ENCODE data around the gene PNMA8B. TPM values are rescaled to one million over a fixed set of nuclear protein-coding genes. Genes with fewer than 3 reads are reported as not detected.

The PNMA8B gene
- polyA plus RNA-seq, 1 donor from 2014 or later, result 10.1 TPM

- Histone ChIP-seq H3K9me3 (ENCODE audit: low read length) (peaks cover 9% of the 10 kb centered on the region), H3K9ac (ENCODE audit: low read length) (peak overlapping the region; percentile 31), H3K27me3 (ENCODE audit: insufficient read depth, low read depth, low read length) (peaks cover 37% of the 10 kb centered on the region), H3F3A (ENCODE audit: insufficient read depth, low read length, poor library complexity, severe bottlenecking) (no peaks in the 10 kb centered on the region), H3K79me2 (replicated peaks; ENCODE audit: insufficient read depth, low read length) (no peaks in the 10 kb centered on the region), H4K20me1 (ENCODE audit: insufficient read depth) (no peaks in the 10 kb centered on the region), H3K27ac (ENCODE audit: low read length) (no peak overlapping the region), H3K9me2 (ENCODE audit: insufficient read depth, low read length) (no peaks in the 10 kb centered on the region), H2AFZ (ENCODE audit: low read depth, low read length) (no peak overlapping the region), H3K4me3 (ENCODE audit: low read length) (peak overlapping the region; percentile 18), H3K36me3 (ENCODE audit: insufficient read depth, low read length) (no peaks in the 10 kb centered on the region), H3K4me2 (ENCODE audit: low read length) (no peak overlapping the region)
- TF ChIP-seq POLR2AphosphoS5 (IDR thresholded peaks at IDR 0.05), result no peak
- no peak for TF ChIP-seq EP300 (conservative IDR thresholded peaks at IDR 0.05; ENCODE audit: poor library complexity, severe bottlenecking)
- TF ChIP-seq SMC3 (conservative IDR thresholded peaks at IDR 0.05; ENCODE audit: poor library complexity), result peak; percentile 69
- no peak for TF ChIP-seq MXI1 (conservative IDR thresholded peaks at IDR 0.05; ENCODE audit: poor library complexity, severe bottlenecking)
- TF ChIP-seq CTCF (IDR thresholded peaks at IDR 0.05; ENCODE audit: poor library complexity, severe bottlenecking), result peak; percentile 55
- peak; percentile 62 for TF ChIP-seq RAD21 (conservative IDR thresholded peaks at IDR 0.05)
Measured at GRCh38 chr19:46489445-46490272, 6.0 kb downstream of the PNMA8B start.

GRCh38 chr19:46488551-46488950 lies 7.1 kb downstream of the PNMA8B start:
- Histone ChIP-seq H3K9me3 (ENCODE audit: low read length) (no peaks in the 10 kb centered on the region), H3K36me3 (ENCODE audit: insufficient read depth, low read length) (no peaks in the 10 kb centered on the region), H3K4me2 (ENCODE audit: low read length) (no peak overlapping the region), H3K79me2 (replicated peaks; ENCODE audit: insufficient read depth, low read length) (no peaks in the 10 kb centered on the region), H3K27ac (ENCODE audit: low read length) (no peak overlapping the region), H3K9ac (ENCODE audit: low read length) (no peak overlapping the region), H3K27me3 (ENCODE audit: insufficient read depth, low read depth, low read length) (peaks cover 27% of the 10 kb centered on the region), H3F3A (ENCODE audit: insufficient read depth, low read length, poor library complexity, severe bottlenecking) (no peaks in the 10 kb centered on the region), H4K20me1 (ENCODE audit: insufficient read depth) (no peaks in the 10 kb centered on the region), H2AFZ (ENCODE audit: low read depth, low read length) (no peak overlapping the region), H3K9me2 (ENCODE audit: insufficient read depth, low read length) (no peaks in the 10 kb centered on the region), H3K4me3 (ENCODE audit: low read length) (no peak overlapping the region)
- TF ChIP-seq TAF1 (IDR thresholded peaks at IDR 0.05; ENCODE audit: low read depth) (no peak), EZH2 (IDR thresholded peaks at IDR 0.05; ENCODE audit: borderline replicate concordance, insufficient read depth, low read length, poor library complexity, severe bottlenecking) (no peak), POLR2AphosphoS5 (IDR thresholded peaks at IDR 0.05) (no peak), REST (IDR thresholded peaks at IDR 0.05; ENCODE audit: borderline replicate concordance) (no peak), SMC3 (conservative IDR thresholded peaks at IDR 0.05; ENCODE audit: poor library complexity) (no peak), RAD21 (conservative IDR thresholded peaks at IDR 0.05) (no peak), CTCF (IDR thresholded peaks at IDR 0.05; ENCODE audit: poor library complexity, severe bottlenecking) (no peak), MXI1 (conservative IDR thresholded peaks at IDR 0.05; ENCODE audit: poor library complexity, severe bottlenecking) (no peak), EP300 (conservative IDR thresholded peaks at IDR 0.05; ENCODE audit: poor library complexity, severe bottlenecking) (no peak)

All from neural cell (in vitro differentiated cells).